Daoy (cell line): ENCODE measurements around the gene PTPMT1. TPM values are rescaled to one million over a fixed set of nuclear protein-coding genes. Genes with fewer than 3 reads are reported as not detected.
"Not testable (repeated sequence)": the region's sequence is repeated elsewhere in the genome, so short reads cannot be mapped to it uniquely, and the experiment has no call there.

Source experiments
- DNase-seq: peaks from one replicate; pipeline ENCODE4 v3.0.0-alpha.2; 2015; ENCODE audit warnings: low read depth
- total RNA-seq: library from RNA; depleted of rRNA; stranded (reverse); fragments of >200 nt; shearing (Covaris generic); gene quantifications from 2 replicates; pipeline ENCODE4 v1.2.3, GENCODE V29; 2014

Gene PTPMT1
- total RNA-seq, 1 experiment from 2014 or later, result 62.2 TPM

DNA sequence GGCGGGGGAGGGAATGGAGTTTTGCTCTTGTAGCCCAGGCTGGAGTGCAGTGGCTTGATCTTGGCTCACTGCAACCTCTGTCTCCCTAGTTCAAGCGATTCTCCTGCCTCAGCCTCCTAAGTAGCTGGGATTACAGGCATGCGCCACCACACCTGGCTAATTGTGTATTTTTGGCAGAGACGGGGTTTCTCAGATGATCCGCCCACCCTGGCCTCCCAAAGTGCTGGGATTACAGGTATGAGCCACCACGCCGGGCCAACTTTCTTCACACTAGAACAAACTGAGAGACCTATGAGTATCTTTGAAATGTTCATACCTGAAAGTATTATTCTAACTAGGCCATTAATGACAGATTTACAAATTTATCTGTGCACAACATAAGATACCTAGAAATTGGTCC lies 19.1 kb upstream of the PTPMT1 start:
- DNase-seq, result not testable (repeated sequence)

DNA sequence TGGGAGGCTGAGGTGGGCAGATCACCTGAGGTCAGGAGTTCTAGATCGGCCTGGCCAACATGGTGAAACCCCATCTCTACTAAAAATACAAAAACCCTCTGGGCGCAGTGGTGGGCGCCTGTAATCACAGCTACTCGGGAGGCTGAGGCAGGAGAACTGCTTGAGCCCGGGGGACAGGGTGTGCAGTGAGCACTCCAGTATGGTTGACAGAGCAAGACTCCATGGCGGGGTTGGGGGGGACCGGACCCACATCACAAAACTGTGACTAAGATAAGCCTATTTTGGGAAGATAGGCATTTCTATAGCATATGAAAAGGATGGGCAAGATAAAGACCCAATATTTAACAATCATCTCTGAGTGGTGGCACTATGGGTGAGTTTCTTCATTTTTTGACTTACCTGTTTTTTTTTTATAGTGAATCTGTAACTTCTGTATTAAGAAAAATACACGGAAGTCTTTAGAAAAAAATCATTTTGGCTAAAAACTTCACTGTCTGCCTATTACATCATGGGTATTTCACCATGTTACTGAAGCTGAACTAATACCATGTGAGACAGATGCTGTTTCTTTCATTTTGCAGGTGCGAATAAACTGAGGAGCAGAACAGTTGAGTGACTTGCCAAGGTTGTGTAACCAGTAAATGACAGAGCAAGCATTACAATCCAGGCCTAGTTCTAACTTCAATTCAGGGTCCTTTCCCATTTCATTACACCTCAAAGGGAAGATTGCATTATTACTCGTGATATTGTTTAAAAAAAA lies 14.9 kb upstream of the PTPMT1 start:
- DNase-seq, result no peak

DNA sequence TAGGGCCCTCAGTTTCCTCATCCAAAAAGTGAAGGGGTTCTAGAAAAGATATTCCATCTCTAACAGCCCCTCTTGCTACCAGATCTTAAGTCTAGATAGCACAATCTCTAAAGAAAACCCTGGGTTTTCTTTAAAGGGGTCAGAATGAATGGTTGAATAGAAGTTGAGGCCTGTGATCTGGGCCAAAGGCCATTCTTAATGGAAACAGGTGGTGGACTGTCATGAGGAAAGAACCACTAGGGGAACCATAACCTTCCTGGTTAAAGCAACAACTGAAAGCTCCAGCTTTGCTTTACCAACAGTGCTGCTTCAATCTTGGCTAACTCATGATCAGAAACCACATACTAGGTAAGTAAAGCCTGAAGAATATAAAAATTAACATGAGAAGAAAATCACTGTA lies 14.3 kb upstream of the PTPMT1 start:
- DNase-seq, result peak; percentile 26

DNA sequence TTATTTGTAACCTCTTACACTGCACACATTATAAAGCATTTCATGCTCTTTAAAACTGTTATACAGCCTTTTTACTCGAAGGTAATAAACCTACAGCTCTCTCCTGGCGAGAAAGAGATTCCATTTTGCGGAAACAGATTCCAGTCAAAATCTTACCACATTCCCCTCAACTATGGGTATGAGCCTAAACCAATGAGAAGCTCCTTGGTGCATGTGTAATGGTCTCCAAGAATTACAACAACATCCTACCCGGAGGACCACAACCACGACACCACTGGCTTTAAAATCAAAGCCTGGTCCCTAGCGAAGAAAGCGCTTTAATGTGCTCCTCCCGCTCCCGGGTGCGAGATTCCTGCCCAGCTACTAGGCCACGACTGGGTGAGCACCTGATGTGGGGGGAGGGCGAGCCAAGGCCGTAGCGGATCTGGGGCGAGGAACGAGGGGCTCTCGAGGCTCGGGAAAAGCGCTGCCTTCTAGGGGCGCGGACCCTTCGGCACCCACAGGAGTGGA lies 13.3 kb upstream of the PTPMT1 start:
- DNase-seq, result peak; percentile 37

DNA sequence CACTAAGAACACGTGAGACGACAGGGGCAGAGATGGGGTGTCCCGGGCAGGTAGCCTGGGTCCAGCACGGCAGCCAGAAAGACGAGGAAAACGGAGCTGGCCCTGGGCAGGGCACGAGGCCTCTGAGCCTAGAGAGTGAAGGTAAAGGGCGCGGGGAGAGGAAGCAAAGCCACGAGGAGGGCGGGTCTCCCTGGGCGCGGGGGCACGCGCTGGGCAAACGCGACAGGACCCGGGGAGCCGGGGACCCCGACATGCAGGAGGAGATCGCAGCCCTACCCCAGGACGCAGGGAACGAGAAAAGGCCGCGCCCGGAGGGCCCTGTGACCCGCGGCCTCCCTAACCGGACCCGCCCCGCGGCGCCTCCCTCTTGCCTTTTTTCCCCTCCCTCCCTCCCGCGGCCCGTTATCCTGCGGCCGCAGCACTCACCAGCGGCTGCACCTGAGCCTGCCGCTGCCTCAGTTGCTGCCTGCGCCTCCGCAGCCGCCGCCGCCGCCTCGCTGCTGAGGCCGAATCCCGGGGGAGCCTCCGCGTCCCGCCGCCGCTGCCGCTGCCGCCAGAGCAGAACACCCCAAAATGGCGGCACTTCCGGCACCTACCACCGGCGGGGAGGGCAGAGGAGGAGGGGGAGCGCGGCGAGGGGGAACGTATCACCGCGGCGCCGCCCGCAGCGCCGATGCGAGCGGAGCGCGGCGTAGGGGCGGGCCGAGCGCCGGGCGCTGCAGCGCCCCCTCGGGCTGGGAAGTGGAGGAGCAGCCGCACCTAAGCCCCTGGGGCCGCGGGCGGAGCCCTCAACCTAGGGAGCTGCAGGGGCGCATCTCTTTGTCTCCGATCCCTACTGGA lies 12.6 kb upstream of the PTPMT1 start, which contains the start of gene CELF1:
TSS of gene CELF1 (minus strand) at position 567 of the 840 bp plus-strand sequence. CDS start 53,609 bp downstream, outside the sequence.
- DNase-seq, result peak; percentile 96

DNA sequence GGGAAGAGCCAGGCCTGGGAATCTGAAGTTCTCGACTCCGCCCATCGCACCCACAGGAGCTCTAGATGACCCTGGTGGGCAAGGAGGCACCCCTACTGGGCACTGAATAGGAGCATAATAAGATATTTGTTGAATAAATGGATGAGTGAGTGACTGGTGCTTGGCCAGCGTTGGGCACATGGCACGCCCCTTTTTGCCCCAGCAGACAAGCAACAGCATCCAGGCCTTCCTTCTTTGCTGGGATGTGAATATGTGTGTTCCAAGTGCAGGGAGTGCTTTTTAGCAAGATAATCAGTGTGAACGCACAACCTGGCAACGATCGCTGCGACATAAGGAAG lies 12.0 kb upstream of the PTPMT1 start:
- no peak for DNase-seq

DNA sequence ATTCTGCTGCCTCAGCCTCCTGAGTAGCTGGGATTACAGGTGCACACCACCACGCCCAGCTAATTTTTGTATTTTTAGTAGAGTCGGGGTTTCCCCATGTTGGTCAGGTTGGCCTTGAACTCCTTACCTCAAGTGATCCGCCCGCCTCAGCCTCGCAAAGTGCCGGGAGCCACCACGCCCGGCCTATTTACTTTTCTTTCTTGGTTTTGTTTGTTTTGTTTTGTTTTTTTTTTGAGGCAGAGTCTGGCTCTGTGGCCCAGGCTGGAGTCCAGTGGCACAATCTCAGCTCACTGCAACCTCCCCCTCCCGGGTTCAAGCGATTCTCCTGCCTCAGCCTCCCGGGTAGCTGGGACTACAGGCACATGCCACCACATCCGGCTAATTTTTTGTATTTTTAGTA lies 8.4 kb upstream of the PTPMT1 start:
- not testable (repeated sequence) for DNase-seq

DNA sequence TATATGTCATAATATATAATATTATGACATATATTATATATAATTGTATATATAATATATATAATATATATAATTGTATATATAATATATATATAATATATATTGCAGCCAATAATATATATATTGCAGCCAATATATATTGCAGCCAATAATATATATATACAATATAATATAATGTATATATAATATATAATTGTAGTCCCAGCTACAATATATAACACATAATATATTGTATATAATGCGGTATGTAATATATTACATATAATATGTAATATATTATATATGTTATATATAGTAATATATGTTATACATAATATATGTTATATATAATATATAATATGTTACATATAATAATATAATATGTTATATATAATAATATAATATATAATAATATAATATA lies 6.7 kb upstream of the PTPMT1 start:
- no peak for DNase-seq

DNA sequence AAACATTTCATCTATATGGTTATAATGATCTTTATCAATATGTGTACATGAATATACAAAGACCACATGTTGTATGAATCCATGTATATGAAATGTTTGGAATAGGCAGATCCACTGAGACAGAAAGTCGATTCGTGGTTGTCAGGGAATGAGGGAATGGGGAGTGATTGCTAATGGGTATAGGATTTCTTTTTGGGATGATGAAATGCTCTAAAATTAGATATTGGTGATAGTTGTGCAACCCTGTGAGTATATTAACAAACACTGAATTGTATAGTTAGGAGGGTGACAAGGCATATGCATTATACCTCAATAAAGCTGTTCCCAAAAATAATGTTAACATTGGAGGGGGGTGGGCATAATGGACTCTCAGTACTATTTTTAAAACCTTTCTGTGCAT lies 5.0 kb upstream of the PTPMT1 start:
- DNase-seq, result no peak

DNA sequence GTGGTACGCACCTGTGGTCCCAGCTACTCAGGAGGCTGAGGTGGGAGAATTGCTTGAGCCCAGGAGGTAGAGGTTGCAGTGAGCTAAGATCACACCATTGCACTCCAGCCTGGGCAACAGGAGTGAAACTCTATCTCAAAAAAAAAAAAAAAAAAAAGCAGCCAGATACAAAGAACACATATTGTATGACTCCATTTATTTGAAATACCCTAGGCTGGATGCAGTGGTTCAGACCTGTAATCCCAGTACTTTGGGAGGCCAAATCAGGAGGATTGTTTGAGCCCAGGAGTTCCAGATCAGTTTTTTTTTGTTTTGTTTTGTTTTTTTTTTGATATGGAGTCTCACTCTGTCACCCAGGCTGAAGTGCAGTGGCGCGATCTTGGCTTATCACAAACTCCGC lies 3.0 kb upstream of the PTPMT1 start:
- not testable (repeated sequence) for DNase-seq

DNA sequence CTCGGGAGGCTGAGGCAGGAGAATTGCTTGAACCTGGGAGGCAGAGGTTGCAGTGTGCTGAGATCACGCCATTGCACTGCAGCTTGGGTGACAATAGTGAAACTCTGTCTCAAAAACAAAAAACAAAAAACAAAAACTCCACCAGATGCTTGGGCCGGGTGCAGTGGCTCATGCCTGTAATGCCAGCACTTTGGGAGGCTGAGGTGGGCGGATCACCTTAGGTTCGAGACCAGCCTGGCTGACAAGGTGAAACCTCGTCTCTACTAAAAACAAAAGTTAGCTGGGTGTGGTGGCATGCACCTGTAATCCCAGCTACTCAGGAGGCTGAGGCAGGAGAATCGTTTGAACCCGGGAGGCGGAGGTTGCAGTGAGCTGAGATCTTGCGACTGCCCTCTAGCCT lies 1.0 kb upstream of the PTPMT1 start:
- DNase-seq, result not testable (repeated sequence)

DNA sequence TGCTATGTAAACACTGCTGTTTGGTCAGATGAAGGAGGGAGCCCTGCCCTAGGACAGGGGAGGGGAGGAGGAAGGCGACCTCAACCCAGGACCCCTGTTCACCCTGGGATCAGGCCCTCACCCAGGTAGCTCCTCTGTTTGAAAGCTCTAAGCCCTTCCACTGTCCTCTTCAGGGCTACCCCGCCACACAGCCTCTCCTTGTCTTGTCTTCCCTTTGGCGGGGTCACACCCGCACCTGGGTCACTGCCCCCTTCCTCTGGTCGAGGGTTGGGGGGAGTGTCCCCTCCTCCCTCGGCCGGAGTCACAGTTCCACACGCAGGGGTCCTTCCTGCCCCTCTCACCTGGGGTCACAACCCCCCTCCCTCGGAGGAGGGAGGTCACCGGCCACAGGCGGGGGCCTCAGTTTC lies 463 bp upstream of the PTPMT1 start:
- no peak for DNase-seq

DNA sequence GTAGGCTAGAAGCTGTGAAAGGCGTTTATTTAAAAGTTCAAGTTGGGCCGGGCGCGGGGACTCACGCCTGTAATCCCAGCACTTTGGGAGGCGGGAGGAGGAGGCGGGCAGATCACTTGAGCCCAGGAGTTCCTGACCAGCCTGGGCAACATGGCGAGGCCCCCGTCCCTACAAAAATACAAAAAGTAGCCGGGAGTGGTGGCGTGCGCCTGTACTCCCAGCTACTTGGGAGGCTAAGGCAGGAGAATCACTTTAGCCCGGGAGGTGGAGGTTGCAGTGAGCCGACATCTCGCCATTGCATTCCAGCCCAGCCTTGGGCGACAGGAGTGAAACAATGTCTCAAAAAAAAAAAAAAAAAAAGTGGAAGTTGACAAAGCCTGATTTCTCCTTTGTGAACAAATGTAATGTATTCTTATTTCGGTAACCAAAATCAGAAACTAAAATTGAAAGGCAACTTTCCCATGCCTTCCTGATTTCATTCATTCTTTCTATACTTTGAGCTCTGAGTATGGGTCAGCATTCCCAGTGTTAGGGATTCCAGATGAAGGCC lies 825 bp downstream of the PTPMT1 start:
- no peak for DNase-seq

DNA sequence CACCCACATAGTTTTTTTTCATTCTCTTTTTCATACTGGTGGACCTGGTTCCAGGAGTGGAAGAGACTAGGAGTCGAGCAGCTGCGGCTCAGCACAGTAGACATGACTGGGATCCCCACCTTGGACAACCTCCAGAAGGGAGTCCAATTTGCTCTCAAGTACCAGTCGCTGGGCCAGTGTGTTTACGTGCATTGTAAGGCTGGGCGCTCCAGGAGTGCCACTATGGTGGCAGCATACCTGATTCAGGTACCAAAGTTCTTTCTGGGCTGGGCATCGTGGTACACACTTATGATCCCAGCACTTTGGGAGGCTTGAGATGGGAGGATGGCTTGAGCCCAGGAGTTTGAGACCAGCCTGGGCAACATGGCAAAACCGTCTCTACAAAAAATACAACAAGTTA lies 4.2 kb downstream of the PTPMT1 start:
- DNase-seq, result no peak

DNA sequence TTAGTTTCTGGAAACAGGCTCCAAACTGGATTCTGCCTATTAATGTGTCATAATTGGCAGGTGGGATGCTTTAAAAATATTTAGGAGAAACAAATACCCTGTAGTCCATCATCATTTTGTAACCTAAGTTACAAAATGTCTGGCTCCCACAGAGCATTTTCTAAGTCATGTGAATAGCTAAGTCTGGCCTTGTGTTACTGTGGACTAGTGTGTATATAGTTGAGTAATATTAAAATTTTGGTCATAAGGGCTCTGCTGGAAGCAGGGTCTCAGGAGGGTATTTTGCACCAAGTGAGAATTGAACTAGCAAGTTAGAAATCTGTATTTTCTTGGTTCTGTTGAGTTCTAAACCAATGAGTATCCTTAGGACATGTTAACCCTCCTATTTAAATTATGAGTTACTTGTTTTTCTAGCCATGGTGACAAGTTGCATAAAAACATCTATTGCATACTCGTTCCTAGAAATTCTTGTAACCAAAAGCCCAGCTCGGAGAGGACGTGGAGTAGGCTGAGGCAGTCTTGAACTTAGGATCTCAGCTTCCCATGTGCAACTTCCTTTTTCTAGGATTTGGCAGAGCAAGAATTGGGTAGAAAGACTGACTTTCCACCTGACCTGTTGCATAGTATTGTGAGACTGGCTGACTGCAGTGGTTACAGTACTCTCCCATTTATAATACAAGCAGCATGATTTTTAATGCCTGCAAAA lies 5.4 kb downstream of the PTPMT1 start:
- no peak for DNase-seq

DNA sequence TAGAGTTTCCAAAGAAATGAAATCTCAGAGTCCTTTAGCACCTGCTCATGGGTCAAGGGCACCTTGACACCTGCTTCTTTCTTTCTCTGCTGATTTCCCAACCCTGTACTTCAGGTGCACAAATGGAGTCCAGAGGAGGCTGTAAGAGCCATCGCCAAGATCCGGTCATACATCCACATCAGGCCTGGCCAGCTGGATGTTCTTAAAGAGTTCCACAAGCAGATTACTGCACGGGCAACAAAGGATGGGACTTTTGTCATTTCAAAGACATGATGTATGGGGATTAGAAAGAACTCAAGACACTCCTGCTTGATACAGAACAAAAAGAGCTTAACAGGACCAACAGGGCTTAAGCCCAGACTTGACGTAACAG lies 5.9 kb downstream of the PTPMT1 start:
- no peak for DNase-seq

DNA sequence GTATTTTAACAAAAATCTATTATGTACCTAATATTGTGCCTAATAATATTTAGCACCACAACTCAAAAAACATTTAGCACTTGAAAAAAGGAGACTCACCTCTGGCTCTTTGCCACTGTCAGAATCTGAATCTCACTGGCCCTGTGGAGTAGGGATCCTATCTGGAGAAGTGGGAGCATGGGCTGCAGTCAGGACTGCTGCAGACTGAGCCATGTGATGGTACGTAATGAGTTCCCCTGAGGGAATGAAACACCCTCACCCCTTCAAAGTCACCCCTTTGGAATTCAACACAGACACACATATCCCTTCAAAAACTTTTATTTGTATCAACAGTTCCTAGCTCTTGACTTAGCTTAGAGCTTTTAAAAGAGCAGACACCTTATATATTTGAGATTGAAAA lies 6.5 kb downstream of the PTPMT1 start:
- DNase-seq, result no peak

DNA sequence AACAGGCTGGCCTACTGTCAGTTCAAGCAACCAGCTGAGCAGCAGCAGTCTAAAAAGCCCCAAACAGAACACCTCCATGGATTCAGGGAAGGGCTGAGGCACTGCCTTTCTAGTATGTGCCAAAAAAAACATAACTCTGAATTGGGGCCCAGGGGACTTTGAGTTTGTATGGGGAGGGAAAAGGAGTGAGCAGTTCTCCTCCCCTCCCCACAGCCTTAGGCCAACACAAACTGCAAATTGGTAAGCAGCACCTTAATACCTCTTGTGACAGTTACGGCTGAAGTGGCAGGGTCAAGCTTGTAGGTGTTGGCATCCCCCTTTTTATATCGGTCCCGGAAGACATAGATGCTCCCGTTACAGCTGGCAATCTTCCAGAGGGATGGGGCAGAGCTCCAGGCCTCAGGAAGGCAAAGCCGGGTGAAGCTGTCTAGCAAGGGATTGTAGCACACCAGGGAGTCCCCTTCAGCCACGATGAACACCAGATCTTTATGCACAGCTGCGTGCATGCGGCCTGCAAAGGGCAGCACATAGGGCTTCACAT lies 7.4 kb downstream of the PTPMT1 start:
- no peak for DNase-seq

DNA sequence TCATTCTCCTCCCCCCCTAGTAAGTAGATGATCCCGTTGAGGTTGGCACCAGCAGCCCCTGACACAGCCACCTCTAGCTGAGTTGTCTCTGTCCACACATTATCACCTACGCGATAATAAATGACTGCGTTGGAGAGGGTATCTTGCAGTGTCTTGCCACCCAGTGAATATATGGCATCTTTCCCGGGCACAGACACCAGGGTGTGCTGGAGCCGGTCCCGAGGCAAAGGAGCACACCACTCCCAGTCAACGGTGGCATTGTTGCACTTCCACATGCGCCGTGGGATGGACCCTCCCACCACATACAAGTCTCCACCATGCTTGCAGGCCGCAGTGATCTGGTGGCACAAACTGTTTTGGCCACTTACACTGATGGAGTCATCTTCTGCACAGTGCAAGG lies 7.9 kb downstream of the PTPMT1 start:
- no peak for DNase-seq

DNA sequence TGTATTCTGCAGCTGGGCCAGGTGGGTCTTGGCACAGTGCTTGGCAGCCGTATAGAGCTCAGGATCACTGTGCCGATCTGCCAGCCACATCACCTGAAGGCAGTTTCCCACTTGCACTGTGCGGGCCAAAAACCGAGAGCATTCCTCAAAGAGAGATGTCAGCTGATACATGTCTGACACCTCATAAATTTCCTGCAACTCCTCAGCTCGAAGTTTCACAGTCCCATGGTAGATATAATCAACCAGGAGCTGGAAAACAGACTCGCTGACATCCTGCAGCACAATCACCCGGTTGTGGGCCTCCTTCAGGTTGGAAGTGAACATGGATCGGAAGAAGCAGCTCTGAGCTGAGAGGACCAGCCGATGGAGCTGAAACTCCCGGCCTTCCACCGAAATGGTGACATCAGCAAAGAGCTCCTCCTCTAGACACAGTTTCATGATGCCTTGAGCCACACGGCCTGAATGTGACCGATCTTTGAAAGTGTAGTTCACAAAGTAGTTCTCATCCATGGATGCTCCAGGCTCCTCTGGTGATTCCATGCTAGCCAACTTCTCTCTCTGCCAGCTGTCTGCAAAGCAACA lies 12.2 kb downstream of the PTPMT1 start:
- no peak for DNase-seq
